Measurements from ENCODE around the gene FN3K. TPM values are rescaled to one million over a fixed set of nuclear protein-coding genes. Genes with fewer than 3 reads are reported as not detected.

FN3K gene
- polyA plus RNA-seq, 3 donors = 0.15 TPM; not detected in 2

DNA sequence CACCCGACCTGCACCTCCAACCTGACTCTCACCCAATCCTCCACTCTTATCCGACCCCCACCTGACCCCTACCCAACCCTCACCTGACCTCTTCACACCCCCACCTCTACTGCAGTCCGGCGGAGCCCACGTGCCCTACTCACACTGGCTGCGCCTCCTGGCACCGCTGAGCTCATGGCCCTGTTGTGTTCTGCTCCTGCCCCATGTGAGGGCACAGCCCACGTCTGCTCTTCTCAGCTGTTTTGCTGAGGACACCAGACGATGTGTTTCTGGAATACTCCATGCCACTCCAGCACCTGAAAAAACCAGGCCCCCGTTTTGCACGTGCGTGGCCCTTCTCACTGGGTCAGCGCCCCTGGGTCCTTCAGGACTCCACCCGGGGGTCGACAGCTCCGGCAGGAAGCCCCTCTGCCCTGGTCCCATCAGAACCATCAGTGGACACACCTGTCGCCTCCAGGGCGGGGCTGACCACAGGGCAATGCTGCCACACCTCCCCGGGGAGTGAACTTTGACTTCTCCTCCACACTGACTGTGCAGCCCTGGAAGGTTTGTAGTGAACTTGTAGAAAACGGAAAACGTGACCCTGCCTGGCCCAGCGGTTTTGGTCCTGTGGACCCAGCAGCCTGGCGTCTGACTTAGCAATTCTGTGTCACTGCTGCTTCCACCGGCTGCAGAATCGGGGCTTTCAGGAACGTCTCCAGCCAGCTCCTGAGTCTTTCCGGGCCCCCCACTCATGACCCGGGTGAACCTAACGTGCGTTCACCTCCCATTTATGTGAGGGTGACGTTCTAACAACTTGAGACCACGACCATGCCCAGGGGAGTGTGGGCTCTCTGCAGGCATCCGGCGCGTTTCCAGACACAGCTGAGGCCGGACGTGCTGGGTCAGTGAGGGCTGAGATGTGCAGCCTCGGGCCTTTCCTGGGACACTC is 31.2 kb upstream of the FN3K start:
- no peaks in the 10 kb centered on the region for H3K36me3 Mint-ChIP-seq
- Histone ChIP-seq H3K4me3 (replicated peaks in 1 of 3; ENCODE audit: low read depth in 2 of 3, low read length in 3 of 3) (no peak overlapping the region), H3K4me1 (ENCODE audit: control insufficient read depth in 1 of 2, insufficient read depth in 2 of 2, low read length in 2 of 2) (peaks cover 2 to 5% of the 10 kb centered on the region in 2 donors), H3K4me2 (replicated peaks; ENCODE audit: extremely low read depth, low read length, poor library complexity, severe bottlenecking) (no peak overlapping the region), H3K36me3 (replicated peaks in 1 of 2; ENCODE audit: control insufficient read depth in 1 of 2, insufficient read depth in 2 of 2, low read length in 2 of 2) (no peaks in the 10 kb centered on the region), H2AFZ (ENCODE audit: insufficient read depth, low read depth, low read length, poor library complexity, severe bottlenecking) (no peak overlapping the region), H3K9ac (ENCODE audit: insufficient read depth, low read length, poor library complexity, severe bottlenecking) (no peak overlapping the region), H3K79me2 (ENCODE audit: insufficient read depth, low read length) (no peaks in the 10 kb centered on the region), H3K27me3 (ENCODE audit: control insufficient read depth in 2 of 2, insufficient read depth in 2 of 2, low read length in 2 of 2) (peaks cover 0 to 6% of the 10 kb centered on the region in 2 donors), H3K27ac (ENCODE audit: low read depth in 1 of 2, low read length in 2 of 2) (no peak overlapping the region), H3K9me3 (replicated peaks in 1 of 2; ENCODE audit: control insufficient read depth in 1 of 2, insufficient read depth in 1 of 2, low read length in 2 of 2) (no peaks in the 10 kb centered on the region), H4K20me1 (ENCODE audit: insufficient read depth, low read length) (no peaks in the 10 kb centered on the region)
- intact Hi-C loops (cut with micrococcal nuclease) = no loop called here
- peaks cover 0 to 4% (median 0%) of the 10 kb centered on the region in 7 donors for H3K9me3 Mint-ChIP-seq
- peaks cover 0 to 5% (median 4%) of the 10 kb centered on the region in 3 donors for H3K27me3 Mint-ChIP-seq (ENCODE audit: low read depth in 3 of 3)
- DNase-seq = no peak
- 89% methylated on average over 33 of the region's 38 CpGs for WGBS (ENCODE audit: insufficient coverage)
- no peak overlapping the region for H3K4me3 Mint-ChIP-seq
- no peak overlapping the region for H3K27ac Mint-ChIP-seq
- H3K4me1 Mint-ChIP-seq = peaks cover 6% of the 10 kb centered on the region
- TF ChIP-seq, protein P1, sequence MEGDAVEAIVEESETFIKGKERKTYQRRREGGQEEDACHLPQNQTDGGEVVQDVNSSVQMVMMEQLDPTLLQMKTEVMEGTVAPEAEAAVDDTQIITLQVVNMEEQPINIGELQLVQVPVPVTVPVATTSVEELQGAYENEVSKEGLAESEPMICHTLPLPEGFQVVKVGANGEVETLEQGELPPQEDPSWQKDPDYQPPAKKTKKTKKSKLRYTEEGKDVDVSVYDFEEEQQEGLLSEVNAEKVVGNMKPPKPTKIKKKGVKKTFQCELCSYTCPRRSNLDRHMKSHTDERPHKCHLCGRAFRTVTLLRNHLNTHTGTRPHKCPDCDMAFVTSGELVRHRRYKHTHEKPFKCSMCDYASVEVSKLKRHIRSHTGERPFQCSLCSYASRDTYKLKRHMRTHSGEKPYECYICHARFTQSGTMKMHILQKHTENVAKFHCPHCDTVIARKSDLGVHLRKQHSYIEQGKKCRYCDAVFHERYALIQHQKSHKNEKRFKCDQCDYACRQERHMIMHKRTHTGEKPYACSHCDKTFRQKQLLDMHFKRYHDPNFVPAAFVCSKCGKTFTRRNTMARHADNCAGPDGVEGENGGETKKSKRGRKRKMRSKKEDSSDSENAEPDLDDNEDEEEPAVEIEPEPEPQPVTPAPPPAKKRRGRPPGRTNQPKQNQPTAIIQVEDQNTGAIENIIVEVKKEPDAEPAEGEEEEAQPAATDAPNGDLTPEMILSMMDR (IDR thresholded peaks at IDR 0.05) = no peak

DNA sequence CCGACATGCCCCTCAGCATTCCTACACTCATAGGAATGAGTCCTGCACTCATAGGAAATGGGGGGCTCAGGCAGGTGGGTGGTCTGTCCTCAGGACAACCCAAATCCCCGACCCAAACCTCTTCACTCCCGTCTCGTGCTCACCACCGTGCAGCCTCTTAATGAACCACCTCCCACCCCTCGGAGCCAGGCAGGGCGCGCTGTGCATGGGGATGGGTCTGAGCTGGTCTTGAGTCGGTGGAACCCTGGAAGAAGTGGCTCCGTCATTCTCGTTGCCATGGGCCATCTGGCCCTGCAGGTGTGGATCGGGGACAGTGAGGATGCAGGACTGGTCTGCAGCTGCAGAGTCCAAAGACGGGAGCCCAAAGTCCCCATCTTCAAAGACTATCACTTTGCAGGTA is 30.5 kb upstream of the FN3K start:
- Histone ChIP-seq H3K9me3 (replicated peaks in 1 of 2; ENCODE audit: control insufficient read depth in 1 of 2, insufficient read depth in 1 of 2, low read length in 2 of 2) (no peaks in the 10 kb centered on the region), H3K4me2 (replicated peaks; ENCODE audit: extremely low read depth, low read length, poor library complexity, severe bottlenecking) (no peak overlapping the region), H3K27ac (ENCODE audit: low read depth in 1 of 2, low read length in 2 of 2) (no peak overlapping the region), H3K4me1 (ENCODE audit: control insufficient read depth in 1 of 2, insufficient read depth in 2 of 2, low read length in 2 of 2) (no peaks in the 10 kb centered on the region), H3K79me2 (ENCODE audit: insufficient read depth, low read length) (no peaks in the 10 kb centered on the region), H3K9ac (ENCODE audit: insufficient read depth, low read length, poor library complexity, severe bottlenecking) (no peak overlapping the region), H3K27me3 (ENCODE audit: control insufficient read depth in 2 of 2, insufficient read depth in 2 of 2, low read length in 2 of 2) (no peaks in the 10 kb centered on the region), H3K4me3 (replicated peaks in 1 of 3; ENCODE audit: low read depth in 2 of 3, low read length in 3 of 3) (no peak overlapping the region), H4K20me1 (ENCODE audit: insufficient read depth, low read length) (no peaks in the 10 kb centered on the region), H2AFZ (ENCODE audit: insufficient read depth, low read depth, low read length, poor library complexity, severe bottlenecking) (no peak overlapping the region), H3K36me3 (replicated peaks in 1 of 2; ENCODE audit: control insufficient read depth in 1 of 2, insufficient read depth in 2 of 2, low read length in 2 of 2) (no peaks in the 10 kb centered on the region)
- TF ChIP-seq, protein P1 (IDR thresholded peaks at IDR 0.05) = no peak
- intact Hi-C loops (cut with micrococcal nuclease) = no loop called here
- Mint-ChIP-seq H3K4me1 (peaks cover 4% of the 10 kb centered on the region), H3K36me3 (no peaks in the 10 kb centered on the region), H3K27ac (no peak overlapping the region), H3K4me3 (no peak overlapping the region), H3K9me3 (peaks cover 0 to 4% (median 0%) of the 10 kb centered on the region in 7 donors), H3K27me3 (ENCODE audit: low read depth in 3 of 3) (peaks cover 0 to 4% (median 2%) of the 10 kb centered on the region in 3 donors)
- no peak for DNase-seq
- WGBS (ENCODE audit: insufficient coverage) = 100% methylated on average over 5 of the region's 13 CpGs
